Measurements from ENCODE around the gene MAP10.

Gene MAP10

DNA sequence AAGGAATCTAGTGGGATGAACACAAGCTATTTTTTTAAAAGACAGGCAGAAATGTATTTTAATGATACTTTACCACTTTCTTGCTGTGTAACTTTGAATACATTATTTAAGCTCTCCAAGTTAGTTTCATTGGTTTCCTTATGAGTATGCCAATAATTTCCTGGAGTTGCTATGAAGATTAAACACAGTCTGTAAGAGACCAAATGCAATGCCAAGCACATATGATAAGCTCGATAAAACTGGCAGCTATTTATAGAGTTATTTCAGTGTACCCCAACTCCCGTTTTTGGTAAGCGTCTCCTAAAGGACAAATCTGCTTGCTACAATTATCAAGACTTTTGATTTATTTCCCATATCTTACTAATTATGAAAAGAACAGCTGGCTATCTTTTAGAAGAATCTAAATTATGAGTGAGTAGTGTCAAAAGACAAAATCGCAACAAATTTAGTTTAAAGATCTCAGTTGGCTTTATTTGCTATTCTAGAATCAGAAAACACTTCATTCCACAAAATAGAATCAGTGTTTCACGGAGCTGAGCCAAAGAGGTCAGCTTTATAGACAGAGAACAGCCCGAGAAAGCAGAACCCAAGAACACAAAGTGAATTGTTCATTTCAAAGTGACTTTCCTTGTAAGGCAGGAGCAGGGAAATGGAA, 7.2 kb upstream of the MAP10 start:
- DNase-seq (ENCODE audit: extremely low read depth, low read depth), result no peak
- no peak for TF ChIP-seq CTCF (IDR thresholded peaks at IDR 0.05; ENCODE audit: low read depth, low read length, missing control alignments)
- H3K4me3 ChIP-seq (replicated peaks; ENCODE audit: low read depth, low read length), result no peak overlapping the region

- DNase-seq (ENCODE audit: extremely low read depth, low read depth), result no peak
- H3K4me3 ChIP-seq (replicated peaks; ENCODE audit: low read depth, low read length), result no peak overlapping the region
- TF ChIP-seq CTCF (IDR thresholded peaks at IDR 0.05; ENCODE audit: low read depth, low read length, missing control alignments), result no peak
These were observed 6.3 kb upstream of the MAP10 start for GRCh38 chr1:232798920-232799319.

DNA sequence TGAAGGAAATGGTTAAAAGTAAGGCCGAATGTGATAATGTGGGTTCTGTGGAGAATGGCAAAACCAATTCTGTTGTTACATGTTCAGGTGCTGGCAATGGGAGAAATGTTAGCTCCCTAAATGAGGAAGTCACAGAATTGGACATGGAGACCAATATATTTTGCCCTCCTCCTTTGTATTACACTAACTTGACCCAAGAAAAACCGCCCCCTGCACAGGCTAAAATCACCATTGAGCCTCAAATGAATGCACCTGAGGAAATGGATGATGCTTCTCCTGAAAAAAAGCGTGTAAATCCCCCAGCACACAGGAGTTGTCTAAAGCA, 932 bp downstream of the MAP10 start:
- peak overlapping the region; percentile 54 for H3K4me3 ChIP-seq (replicated peaks; ENCODE audit: low read depth, low read length)
- no peak for TF ChIP-seq CTCF (IDR thresholded peaks at IDR 0.05; ENCODE audit: low read depth, low read length, missing control alignments)
- DNase-seq (ENCODE audit: extremely low read depth, low read depth), result no peak

DNA sequence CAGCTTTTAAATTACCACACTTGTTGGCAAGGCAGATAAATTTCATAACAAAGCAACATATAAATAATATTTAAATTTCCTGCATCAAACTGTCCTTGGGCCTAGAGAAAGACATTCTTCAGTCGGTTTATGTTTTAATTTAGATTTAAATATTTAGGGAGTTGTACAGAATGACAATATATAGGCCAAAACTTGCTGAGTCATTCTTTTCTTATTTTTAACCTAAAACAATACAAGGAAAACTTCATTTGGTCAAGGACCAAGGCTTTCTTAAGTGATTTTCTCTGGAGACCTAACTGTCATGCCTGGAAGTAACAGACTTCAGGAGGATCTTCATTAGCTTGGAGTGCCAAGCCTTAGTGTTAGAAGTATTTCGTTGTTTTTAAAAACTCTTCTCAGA, 5.6 kb downstream of the MAP10 start:
- no peak for DNase-seq (ENCODE audit: extremely low read depth, low read depth)
- no peak overlapping the region for H3K4me3 ChIP-seq (replicated peaks; ENCODE audit: low read depth, low read length)

DNA sequence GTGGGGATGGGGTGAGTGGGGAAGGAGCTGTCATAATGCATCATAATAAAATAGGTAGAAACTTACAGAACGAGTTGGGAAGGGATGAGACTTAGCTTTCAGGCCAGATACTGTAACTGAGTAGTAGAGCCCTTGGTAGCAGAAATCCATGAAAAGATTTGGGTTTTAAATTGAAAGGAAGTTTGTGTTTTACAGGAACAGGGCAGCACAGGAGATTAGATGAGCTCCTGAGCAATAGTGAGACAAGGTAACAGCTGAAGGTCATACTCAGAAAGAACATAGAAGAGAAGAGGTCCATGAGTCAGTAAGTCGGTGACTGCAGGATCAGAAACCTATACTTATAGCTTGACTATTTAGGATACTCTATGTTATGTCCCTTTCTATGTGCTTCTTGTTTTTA, 7.3 kb downstream of the MAP10 start:
- no peak for TF ChIP-seq CTCF (IDR thresholded peaks at IDR 0.05; ENCODE audit: low read depth, low read length, missing control alignments)
- no peak for DNase-seq (ENCODE audit: extremely low read depth, low read depth)
- no peak overlapping the region for H3K4me3 ChIP-seq (replicated peaks; ENCODE audit: low read depth, low read length)

More for the DNA sequence above, 5.6 kb downstream of the MAP10 start:
- TF ChIP-seq CTCF (IDR thresholded peaks at IDR 0.05; ENCODE audit: low read depth, low read length, missing control alignments), result no peak

DNA sequence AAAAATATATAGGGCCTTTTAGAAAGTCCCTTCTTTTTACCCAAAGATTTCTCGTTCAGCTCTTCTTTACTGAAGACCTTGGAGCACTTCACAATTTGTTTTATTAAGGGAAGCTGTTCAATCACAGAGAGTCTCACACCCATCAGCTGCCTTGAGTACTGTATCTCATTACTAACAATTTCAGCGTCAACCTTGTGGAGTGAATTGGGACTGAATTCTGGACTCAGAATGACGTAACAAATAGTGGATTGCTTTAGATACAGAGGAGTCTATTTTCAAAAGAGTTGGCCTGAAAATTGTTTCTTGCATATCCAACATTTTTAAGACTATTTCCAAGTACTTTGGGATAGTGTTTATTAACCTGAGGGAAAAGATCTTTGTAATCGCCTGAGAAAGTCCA, 7.9 kb downstream of the MAP10 start:
- no peak for TF ChIP-seq CTCF (IDR thresholded peaks at IDR 0.05; ENCODE audit: low read depth, low read length, missing control alignments)
- no peak for DNase-seq (ENCODE audit: extremely low read depth, low read depth)
- no peak overlapping the region for H3K4me3 ChIP-seq (replicated peaks; ENCODE audit: low read depth, low read length)

DNA sequence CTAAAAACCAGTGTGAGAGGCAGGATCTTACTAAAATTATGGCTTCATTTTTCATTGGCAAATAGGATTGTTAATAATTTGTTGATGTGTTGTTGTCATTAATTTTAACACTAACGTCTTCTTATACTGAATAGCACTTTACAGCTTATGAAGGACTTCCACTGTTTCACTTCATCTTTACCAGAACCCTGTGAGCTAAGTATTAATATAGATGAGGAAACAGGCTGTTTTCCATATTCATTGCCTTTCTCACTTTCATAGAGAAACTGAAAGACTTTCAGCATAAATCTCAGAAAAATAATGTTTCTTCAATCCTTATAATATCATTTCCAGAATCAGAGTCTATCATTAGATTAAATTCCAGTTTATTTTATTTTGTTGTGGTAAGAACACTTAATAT, 8.5 kb downstream of the MAP10 start:
- TF ChIP-seq CTCF (IDR thresholded peaks at IDR 0.05; ENCODE audit: low read depth, low read length, missing control alignments), result no peak
- no peak for DNase-seq (ENCODE audit: extremely low read depth, low read depth)
- no peak overlapping the region for H3K4me3 ChIP-seq (replicated peaks; ENCODE audit: low read depth, low read length)
